BJ (cell line): ENCODE results near the gene SLX1A. TPM values are rescaled to one million over a fixed set of nuclear protein-coding genes. Genes with fewer than 3 reads are reported as not detected.
"Not testable (repeated sequence)": the region's sequence is repeated elsewhere in the genome, so short reads cannot be mapped to it uniquely, and the experiment has no call there.

ENCODE experiments used
- CTCF ChIA-PET: fragments of 350-600 bp; formaldehyde crosslinking; extraction: SDS; loops from one replicate; lab custom pipeline; 2021; ENCODE audit warnings: antibody characterized with exemption, inconsistent platforms; lab: Yijun Ruan, JAX
- POLR2A ChIA-PET: fragments of 300-600 bp; sonication (Branson Sonifier 250); formaldehyde crosslinking; extraction: SDS; loops from one replicate; lab custom pipeline; 2021; ENCODE audit warnings: antibody characterized with exemption; lab: Charles Lee
- DNase-seq: peaks from one replicate; pipeline ENCODE4 v3.0.0-alpha.2; 2011; ENCODE audit warnings: low read depth
- H3K27me3 ChIP-seq: 2 replicates; pipeline ENCODE4 v1.6.0; 2011; ENCODE audit warnings: low read length; ENCODE audit not compliant: control insufficient read depth, insufficient read depth
- H3K36me3 ChIP-seq: 2 replicates; pipeline ENCODE4 v1.5.1; 2011; ENCODE audit warnings: low read length; ENCODE audit not compliant: control insufficient read depth, insufficient read depth
- H3K4me3 ChIP-seq: 2 replicates; pipeline ENCODE4 v1.5.1; 2011; ENCODE audit warnings: low read depth, mild to moderate bottlenecking, control low read depth, low read length
- CTCF ChIP-seq: IDR thresholded peaks from 2 replicates; pipeline ENCODE4 v1.5.1; 2011; ENCODE audit warnings: low read depth, mild to moderate bottlenecking, control low read depth, inconsistent platforms, low read length, moderate library complexity; ENCODE audit not compliant: insufficient read depth
- polyA plus RNA-seq: library from polyadenylated mRNA; depleted of rRNA; stranded (reverse); fragments of >200 nt; gene quantifications from 2 replicates; pipeline ENCODE4 v1.2.3, GENCODE V29; 2011

Gene SLX1A
- polyA plus RNA-seq, 1 experiment = 19.8 TPM

- TF ChIP-seq CTCF = no peak
- Histone ChIP-seq H3K4me3 (no peak overlapping the region), H3K36me3 (no peaks in the 10 kb centered on the region), H3K27me3 (no peaks in the 10 kb centered on the region)
- DNase-seq = no peak
- POLR2A ChIA-PET = no interaction called here
- CTCF ChIA-PET = no interaction called here
These were observed 30.1 kb upstream of the SLX1A start for GRCh38 chr16:30163538-30163937.

- H3K36me3 ChIP-seq = no peaks in the 10 kb centered on the region
- ChIA-PET CTCF (no interaction called here), POLR2A (no interaction called here)
- H3K27me3 ChIP-seq = no peaks in the 10 kb centered on the region
- DNase-seq = no peak
- TF ChIP-seq CTCF = no peak
- H3K4me3 ChIP-seq = no peak overlapping the region
These were observed 27.3 kb upstream of the SLX1A start for GRCh38 chr16:30166202-30166902.

GRCh38 chr16:30168746-30169145 is 24.9 kb upstream of the SLX1A start:
- H3K27me3 ChIP-seq, DNase-seq, H3K4me3 ChIP-seq, CTCF ChIA-PET, POLR2A ChIA-PET, H3K36me3 ChIP-seq: not testable (repeated sequence)

- POLR2A ChIA-PET, H3K4me3 ChIP-seq, H3K36me3 ChIP-seq, H3K27me3 ChIP-seq, DNase-seq, CTCF ChIA-PET: not testable (repeated sequence)
These were observed 24.3 kb upstream of the SLX1A start for GRCh38 chr16:30169416-30169815.

- H3K4me3 ChIP-seq, CTCF ChIA-PET, DNase-seq, H3K36me3 ChIP-seq, POLR2A ChIA-PET, H3K27me3 ChIP-seq: not testable (repeated sequence)
These were observed 23.5 kb upstream of the SLX1A start for GRCh38 chr16:30170145-30170544.

GRCh38 chr16:30173054-30173453 is 20.6 kb upstream of the SLX1A start:
- TF ChIP-seq CTCF = no peak
- no peaks in the 10 kb centered on the region for H3K27me3 ChIP-seq
- H3K4me3 ChIP-seq = no peak overlapping the region
- ChIA-PET CTCF (no interaction called here), POLR2A (no interaction called here)
- DNase-seq = no peak
- no peaks in the 10 kb centered on the region for H3K36me3 ChIP-seq

GRCh38 chr16:30176876-30177275 is 16.8 kb upstream of the SLX1A start:
- POLR2A ChIA-PET, CTCF ChIA-PET, H3K4me3 ChIP-seq, H3K36me3 ChIP-seq, DNase-seq, H3K27me3 ChIP-seq: not testable (repeated sequence)
